ENCODE measurements around the gene CYLD.

The CYLD gene

DNA sequence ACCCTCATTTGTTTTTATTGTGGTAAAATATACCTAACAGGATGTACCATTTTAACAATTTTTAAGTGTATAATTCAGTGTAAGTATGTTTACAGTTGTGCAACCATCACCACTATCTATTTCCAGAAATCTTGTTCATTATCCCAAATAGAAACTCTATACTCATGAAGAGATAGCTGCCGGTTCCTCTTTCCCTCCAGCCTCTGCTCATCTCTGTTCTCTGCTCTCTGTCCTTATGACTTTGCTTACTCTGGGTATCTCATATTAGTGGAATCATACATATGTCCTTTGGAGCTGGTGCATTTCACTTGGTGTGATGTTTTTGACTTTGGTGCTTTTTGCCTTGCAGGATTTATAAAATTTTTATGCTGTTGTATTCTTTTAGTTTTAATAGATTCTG is 19.4 kb downstream of the CYLD start:
- H3K9me3 ChIP-seq (ENCODE audit: control insufficient read depth, insufficient read depth, low read length), result no peaks in the 10 kb centered on the region
- H3K27ac ChIP-seq (ENCODE audit: low read length), result no peak overlapping the region
- H3K36me3 ChIP-seq (ENCODE audit: control insufficient read depth, insufficient read depth, low read length), result no peaks in the 10 kb centered on the region
- H3K27me3 ChIP-seq (ENCODE audit: control insufficient read depth, insufficient read depth, low read length), result no peaks in the 10 kb centered on the region
- no CpG with 5 or more reads among the region's 1 CpG for WGBS (ENCODE audit: insufficient coverage, insufficient read length)
- H3K4me1 ChIP-seq (ENCODE audit: control insufficient read depth, insufficient read depth, low read length), result no peaks in the 10 kb centered on the region
- DNase-seq (ENCODE audit: low read depth, low spot score), result no peak
- no peak overlapping the region for H3K4me3 ChIP-seq (ENCODE audit: low read length)

DNA sequence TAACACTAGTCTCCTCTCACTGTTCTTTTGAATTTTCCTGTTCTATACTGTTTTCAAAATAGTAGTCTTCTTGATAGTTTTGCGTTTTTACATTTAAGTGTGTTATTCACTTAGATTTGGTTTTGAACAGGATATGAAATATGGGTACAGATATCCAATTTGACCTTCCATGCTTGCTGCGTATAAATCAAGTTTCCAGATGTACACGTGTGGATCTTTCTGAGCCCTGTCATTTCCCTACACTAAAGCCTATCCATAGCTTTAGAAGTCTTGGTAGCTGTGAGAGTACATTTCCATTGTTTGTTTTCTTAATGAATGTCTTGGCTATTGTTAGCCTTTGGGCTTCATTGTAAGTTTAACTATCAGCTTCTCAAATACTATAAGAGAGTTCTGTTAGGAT is 20.4 kb downstream of the CYLD start:
- no CpG with 5 or more reads among the region's 3 CpGs for WGBS (ENCODE audit: insufficient coverage, insufficient read length)
- Histone ChIP-seq H3K9me3 (ENCODE audit: control insufficient read depth, insufficient read depth, low read length) (no peaks in the 10 kb centered on the region), H3K36me3 (ENCODE audit: control insufficient read depth, insufficient read depth, low read length) (no peaks in the 10 kb centered on the region), H3K27ac (ENCODE audit: low read length) (no peak overlapping the region), H3K4me3 (ENCODE audit: low read length) (no peak overlapping the region), H3K27me3 (ENCODE audit: control insufficient read depth, insufficient read depth, low read length) (no peaks in the 10 kb centered on the region), H3K4me1 (ENCODE audit: control insufficient read depth, insufficient read depth, low read length) (no peaks in the 10 kb centered on the region)
- no peak for DNase-seq (ENCODE audit: low read depth, low spot score)

DNA sequence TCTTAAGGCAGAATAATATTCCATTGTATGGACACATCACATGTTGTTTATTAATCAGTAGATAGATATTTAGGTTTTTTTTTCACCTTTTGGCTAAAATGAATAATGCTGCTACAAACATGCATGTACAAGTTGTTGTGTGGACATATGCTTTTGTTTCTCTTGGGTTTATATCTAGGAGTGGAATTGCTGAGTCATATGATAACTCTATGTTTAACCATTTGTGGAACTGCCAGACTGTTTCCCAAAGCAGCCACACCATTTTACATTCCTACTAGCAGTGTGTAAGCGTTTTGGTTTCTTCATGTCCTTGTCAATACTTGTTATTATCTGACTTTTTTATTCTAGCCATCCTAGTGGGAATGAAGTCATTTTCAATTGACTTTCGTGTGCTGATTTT is 21.3 kb downstream of the CYLD start:
- Histone ChIP-seq H3K4me1 (ENCODE audit: control insufficient read depth, insufficient read depth, low read length) (no peaks in the 10 kb centered on the region), H3K4me3 (ENCODE audit: low read length) (no peak overlapping the region)
- WGBS (ENCODE audit: insufficient coverage, insufficient read length), result no CpG with 5 or more reads among the region's 2 CpGs

DNA sequence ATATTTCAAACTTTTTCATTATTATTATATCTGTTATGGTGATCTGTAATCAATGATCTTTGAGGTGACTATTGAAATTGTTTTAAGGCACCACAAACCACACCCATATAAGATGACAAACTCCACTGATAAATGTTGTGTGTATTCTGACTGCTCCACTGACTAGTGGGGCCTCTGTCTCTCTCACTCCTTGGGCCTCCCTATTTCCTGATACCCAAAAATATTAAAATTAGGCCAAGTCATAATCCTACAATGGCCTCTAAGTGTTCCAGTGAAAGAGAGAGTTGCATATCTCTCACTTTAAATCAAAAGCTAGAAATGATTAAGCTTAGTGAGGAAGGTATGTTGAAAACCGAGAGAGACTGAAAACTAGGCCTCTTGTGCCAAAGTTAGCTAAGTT is 23.4 kb downstream of the CYLD start:
- H3K9me3 ChIP-seq (ENCODE audit: control insufficient read depth, insufficient read depth, low read length), result no peaks in the 10 kb centered on the region
- no peaks in the 10 kb centered on the region for H3K36me3 ChIP-seq (ENCODE audit: control insufficient read depth, insufficient read depth, low read length)
- WGBS (ENCODE audit: insufficient coverage, insufficient read length), result no CpG with 5 or more reads among the region's 1 CpG
- no peaks in the 10 kb centered on the region for H3K4me1 ChIP-seq (ENCODE audit: control insufficient read depth, insufficient read depth, low read length)
- DNase-seq (ENCODE audit: low read depth, low spot score), result no peak
- no peaks in the 10 kb centered on the region for H3K27me3 ChIP-seq (ENCODE audit: control insufficient read depth, insufficient read depth, low read length)
- H3K27ac ChIP-seq (ENCODE audit: low read length), result no peak overlapping the region
- H3K4me3 ChIP-seq (ENCODE audit: low read length), result no peak overlapping the region

More for the DNA sequence above, 21.3 kb downstream of the CYLD start:
- H3K9me3 ChIP-seq (ENCODE audit: control insufficient read depth, insufficient read depth, low read length), result no peaks in the 10 kb centered on the region
- H3K36me3 ChIP-seq (ENCODE audit: control insufficient read depth, insufficient read depth, low read length), result no peaks in the 10 kb centered on the region
- no peaks in the 10 kb centered on the region for H3K27me3 ChIP-seq (ENCODE audit: control insufficient read depth, insufficient read depth, low read length)
- no peak for DNase-seq (ENCODE audit: low read depth, low spot score)
- no peak overlapping the region for H3K27ac ChIP-seq (ENCODE audit: low read length)

DNA sequence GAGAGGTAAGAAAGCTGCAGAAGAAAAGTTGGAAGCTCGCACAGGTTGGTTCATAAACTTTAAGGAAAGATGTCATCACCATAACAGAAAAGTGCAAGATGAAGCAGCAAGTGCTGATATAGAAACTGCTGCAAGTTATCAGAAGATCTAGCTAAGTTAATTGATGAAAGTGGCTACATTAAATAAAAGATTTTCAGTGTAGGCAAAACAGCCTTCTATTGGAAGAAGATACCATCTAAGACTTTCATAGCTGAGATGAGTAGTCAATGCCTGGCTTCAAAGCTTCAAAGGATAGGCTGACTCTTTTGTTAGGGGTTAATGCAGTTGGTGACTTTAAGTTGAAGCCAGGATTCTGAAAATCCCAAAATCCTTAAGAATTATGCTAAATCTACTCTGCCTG is 24.0 kb downstream of the CYLD start:
- no CpG with 5 or more reads among the region's 1 CpG for WGBS (ENCODE audit: insufficient coverage, insufficient read length)
- Histone ChIP-seq H3K4me3 (ENCODE audit: low read length) (no peak overlapping the region), H3K4me1 (ENCODE audit: control insufficient read depth, insufficient read depth, low read length) (no peaks in the 10 kb centered on the region), H3K36me3 (ENCODE audit: control insufficient read depth, insufficient read depth, low read length) (no peaks in the 10 kb centered on the region), H3K27me3 (ENCODE audit: control insufficient read depth, insufficient read depth, low read length) (no peaks in the 10 kb centered on the region), H3K27ac (ENCODE audit: low read length) (no peak overlapping the region), H3K9me3 (ENCODE audit: control insufficient read depth, insufficient read depth, low read length) (no peaks in the 10 kb centered on the region)
- DNase-seq (ENCODE audit: low read depth, low spot score), result no peak

DNA sequence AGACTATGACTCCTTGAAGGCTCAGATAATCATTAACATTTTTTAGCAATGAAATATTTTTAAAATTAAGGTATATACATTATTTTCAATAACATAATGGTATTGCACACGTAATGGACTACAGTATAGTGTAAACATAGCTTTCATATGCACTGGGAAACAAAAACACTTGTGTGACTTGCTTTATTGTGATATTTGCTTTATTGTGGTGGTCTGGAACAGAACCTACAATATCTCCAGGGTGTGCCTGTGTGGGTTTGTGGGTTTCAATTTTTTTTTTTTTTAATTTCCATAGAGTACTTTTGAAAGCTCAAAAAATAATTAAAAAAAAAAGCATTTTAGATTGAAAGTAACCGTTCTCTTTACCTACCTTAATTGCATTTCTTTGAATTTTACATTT is 25.3 kb downstream of the CYLD start:
- no CpG with 5 or more reads among the region's 2 CpGs for WGBS (ENCODE audit: insufficient coverage, insufficient read length)
- no peak for DNase-seq (ENCODE audit: low read depth, low spot score)
- Histone ChIP-seq H3K4me1 (ENCODE audit: control insufficient read depth, insufficient read depth, low read length) (no peaks in the 10 kb centered on the region), H3K36me3 (ENCODE audit: control insufficient read depth, insufficient read depth, low read length) (no peaks in the 10 kb centered on the region), H3K27ac (ENCODE audit: low read length) (no peak overlapping the region), H3K27me3 (ENCODE audit: control insufficient read depth, insufficient read depth, low read length) (no peaks in the 10 kb centered on the region), H3K9me3 (ENCODE audit: control insufficient read depth, insufficient read depth, low read length) (no peaks in the 10 kb centered on the region), H3K4me3 (ENCODE audit: low read length) (no peak overlapping the region)

DNA sequence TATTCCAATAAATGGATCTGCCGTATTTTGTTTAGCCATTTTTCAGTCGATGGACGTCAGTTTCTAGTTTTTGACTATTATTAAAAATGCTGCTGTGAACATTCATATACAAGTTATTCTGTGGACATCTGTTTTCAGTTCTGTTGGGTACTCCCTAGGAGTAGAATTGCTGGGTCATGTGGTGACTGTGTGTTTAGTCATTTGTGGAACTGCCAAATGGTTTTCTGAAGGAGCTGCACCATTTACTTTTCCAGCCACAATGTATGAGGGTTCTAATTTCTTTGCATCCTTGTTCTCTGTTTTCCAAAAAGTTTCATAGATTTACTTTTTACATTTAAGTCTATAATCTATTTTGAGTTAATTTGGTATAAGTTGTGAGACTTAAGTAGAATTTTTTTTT is 29.5 kb downstream of the CYLD start:
- DNase-seq (ENCODE audit: low read depth, low spot score), result no peak
- no peak overlapping the region for H3K27ac ChIP-seq (ENCODE audit: low read length)
- no peaks in the 10 kb centered on the region for H3K4me1 ChIP-seq (ENCODE audit: control insufficient read depth, insufficient read depth, low read length)
- WGBS (ENCODE audit: insufficient coverage, insufficient read length), result no CpG with 5 or more reads among the region's 3 CpGs
- H3K27me3 ChIP-seq (ENCODE audit: control insufficient read depth, insufficient read depth, low read length), result no peaks in the 10 kb centered on the region
- no peaks in the 10 kb centered on the region for H3K36me3 ChIP-seq (ENCODE audit: control insufficient read depth, insufficient read depth, low read length)
- no peaks in the 10 kb centered on the region for H3K9me3 ChIP-seq (ENCODE audit: control insufficient read depth, insufficient read depth, low read length)
- H3K4me3 ChIP-seq (ENCODE audit: low read length), result no peak overlapping the region

DNA sequence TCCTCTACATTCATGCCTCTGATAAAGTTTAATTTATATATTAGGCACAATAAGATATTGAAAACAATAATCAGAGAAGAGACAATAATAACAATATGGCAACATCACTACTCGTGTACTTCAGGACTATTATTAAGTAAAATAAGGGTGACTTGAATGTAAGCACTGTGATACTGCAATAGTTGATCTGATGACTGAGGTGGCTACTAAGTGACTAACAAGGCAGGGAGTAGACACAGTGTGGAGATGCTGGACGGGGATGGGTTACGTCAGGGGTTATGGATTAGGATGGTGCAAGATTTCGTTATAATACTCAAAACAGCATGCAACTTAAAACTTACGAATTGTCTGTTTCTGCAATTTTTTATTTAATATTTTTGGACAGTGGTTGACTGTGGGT is 32.5 kb downstream of the CYLD start:
- no peaks in the 10 kb centered on the region for H3K4me1 ChIP-seq (ENCODE audit: control insufficient read depth, insufficient read depth, low read length)
- DNase-seq (ENCODE audit: low read depth, low spot score), result no peak
- no peaks in the 10 kb centered on the region for H3K9me3 ChIP-seq (ENCODE audit: control insufficient read depth, insufficient read depth, low read length)
- H3K27ac ChIP-seq (ENCODE audit: low read length), result no peak overlapping the region
- H3K36me3 ChIP-seq (ENCODE audit: control insufficient read depth, insufficient read depth, low read length), result no peaks in the 10 kb centered on the region
- WGBS (ENCODE audit: insufficient coverage, insufficient read length), result no CpG with 5 or more reads among the region's 5 CpGs
- H3K27me3 ChIP-seq (ENCODE audit: control insufficient read depth, insufficient read depth, low read length), result no peaks in the 10 kb centered on the region
- H3K4me3 ChIP-seq (ENCODE audit: low read length), result no peak overlapping the region

DNA sequence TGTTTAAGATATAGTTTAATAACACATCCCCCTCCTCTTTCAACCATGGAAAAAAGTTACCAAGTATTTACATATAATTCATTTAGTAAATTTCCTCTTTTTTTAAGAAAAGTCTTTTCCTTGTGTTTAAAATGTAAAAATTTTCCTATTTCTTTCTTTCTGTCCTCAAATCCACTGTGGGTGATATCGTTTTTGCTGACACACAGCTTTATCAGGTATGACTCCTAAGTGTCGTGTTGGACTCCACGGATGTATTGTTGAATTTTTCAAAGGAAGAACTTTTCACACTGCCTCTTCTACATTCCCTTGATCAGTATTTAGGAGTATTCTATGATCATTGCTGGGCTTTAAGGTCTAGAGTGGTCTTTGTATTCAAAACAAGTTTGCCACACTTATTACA is 33.1 kb downstream of the CYLD start:
- no peaks in the 10 kb centered on the region for H3K4me1 ChIP-seq (ENCODE audit: control insufficient read depth, insufficient read depth, low read length)
- DNase-seq (ENCODE audit: low read depth, low spot score), result no peak
- WGBS (ENCODE audit: insufficient coverage, insufficient read length), result no CpG with 5 or more reads among the region's 3 CpGs
- no peaks in the 10 kb centered on the region for H3K9me3 ChIP-seq (ENCODE audit: control insufficient read depth, insufficient read depth, low read length)
- H3K36me3 ChIP-seq (ENCODE audit: control insufficient read depth, insufficient read depth, low read length), result no peaks in the 10 kb centered on the region
- no peak overlapping the region for H3K4me3 ChIP-seq (ENCODE audit: low read length)
- no peak overlapping the region for H3K27ac ChIP-seq (ENCODE audit: low read length)
- H3K27me3 ChIP-seq (ENCODE audit: control insufficient read depth, insufficient read depth, low read length), result no peaks in the 10 kb centered on the region

DNA sequence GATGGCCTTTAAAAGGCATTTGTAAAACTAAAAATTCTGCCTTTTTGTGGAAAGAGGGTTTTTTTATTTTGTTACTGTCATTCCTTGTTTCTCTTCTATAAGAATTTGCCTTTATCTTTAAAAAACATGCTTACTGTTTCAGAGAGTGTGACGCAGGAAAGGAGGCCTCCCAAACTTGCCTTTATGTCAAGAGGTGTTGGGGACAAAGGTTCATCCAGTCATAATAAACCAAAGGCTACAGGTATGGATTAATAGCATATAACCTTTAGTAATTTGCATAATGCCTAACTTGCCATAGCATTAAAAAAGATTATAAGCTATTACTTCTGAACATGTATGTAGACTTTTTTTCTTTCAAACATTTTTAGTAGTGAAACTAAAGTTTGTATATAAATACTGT is 34.2 kb downstream of the CYLD start:
- Histone ChIP-seq H3K4me1 (ENCODE audit: control insufficient read depth, insufficient read depth, low read length) (no peaks in the 10 kb centered on the region), H3K27ac (ENCODE audit: low read length) (no peak overlapping the region), H3K4me3 (ENCODE audit: low read length) (no peak overlapping the region), H3K9me3 (ENCODE audit: control insufficient read depth, insufficient read depth, low read length) (no peaks in the 10 kb centered on the region), H3K27me3 (ENCODE audit: control insufficient read depth, insufficient read depth, low read length) (no peaks in the 10 kb centered on the region), H3K36me3 (ENCODE audit: control insufficient read depth, insufficient read depth, low read length) (no peaks in the 10 kb centered on the region)
- DNase-seq (ENCODE audit: low read depth, low spot score), result no peak
- WGBS (ENCODE audit: insufficient coverage, insufficient read length), result no CpG with 5 or more reads among the region's 1 CpG

DNA sequence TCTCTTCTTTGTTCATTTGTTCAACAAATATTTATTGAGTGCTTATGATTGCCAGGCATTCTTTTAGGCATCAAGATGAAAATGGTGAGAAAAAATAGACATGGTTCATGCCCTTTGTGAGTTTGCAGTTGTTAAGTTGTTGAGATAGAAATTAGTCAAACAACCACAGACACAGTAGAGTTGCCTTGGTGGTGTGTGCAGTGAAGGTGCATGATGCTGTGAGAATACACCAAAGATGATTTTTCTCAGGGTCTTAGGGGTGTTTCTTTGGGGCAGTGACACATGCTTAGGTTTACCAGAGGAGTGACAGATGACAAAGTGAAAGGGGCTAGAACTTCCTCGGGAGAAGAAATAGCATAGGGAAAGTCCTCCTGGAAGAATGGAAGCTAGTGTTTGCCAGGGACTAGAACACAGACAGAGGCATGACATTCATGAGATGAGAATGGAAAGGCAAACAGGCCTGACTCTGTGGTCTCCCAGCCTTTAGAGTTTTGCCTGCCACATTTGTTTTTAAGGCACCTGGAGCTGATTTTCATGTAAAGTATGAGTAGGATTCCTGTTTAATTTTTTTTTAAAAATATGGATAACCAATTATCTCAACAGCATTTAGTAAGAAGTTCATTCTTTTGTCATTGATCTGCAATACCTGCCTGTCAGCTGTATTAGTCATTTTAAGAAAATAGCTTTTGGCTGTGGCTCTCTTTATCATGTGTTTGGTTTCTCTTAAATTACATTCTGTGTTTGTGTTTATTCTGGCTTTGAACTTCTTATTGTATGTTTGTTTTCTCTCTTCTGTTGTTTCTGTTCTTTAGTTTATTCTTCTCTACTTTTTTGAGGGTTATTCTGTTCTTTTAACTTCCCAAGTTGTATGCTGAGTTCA is 36.6 kb downstream of the CYLD start:
- DNase-seq (ENCODE audit: low read depth, low spot score), result no peak
- Histone ChIP-seq H3K27me3 (ENCODE audit: control insufficient read depth, insufficient read depth, low read length) (no peaks in the 10 kb centered on the region), H3K9me3 (ENCODE audit: control insufficient read depth, insufficient read depth, low read length) (no peaks in the 10 kb centered on the region), H3K4me3 (ENCODE audit: low read length) (no peak overlapping the region), H3K4me1 (ENCODE audit: control insufficient read depth, insufficient read depth, low read length) (no peaks in the 10 kb centered on the region), H3K27ac (ENCODE audit: low read length) (no peak overlapping the region), H3K36me3 (ENCODE audit: control insufficient read depth, insufficient read depth, low read length) (no peaks in the 10 kb centered on the region)
- no CpG with 5 or more reads among the region's 1 CpG for WGBS (ENCODE audit: insufficient coverage, insufficient read length)
